ENCODE measurements around the gene SC5D.

Gene SC5D

GRCh38 chr11:121329781-121330395, 37.3 kb downstream of the SC5D start:
- DNase-seq: no peak

GRCh38 chr11:121330614-121331435, 38.3 kb downstream of the SC5D start:
- no peak for DNase-seq

- DNase-seq: no peak
Measured at GRCh38 chr11:121334973-121335710, 42.6 kb downstream of the SC5D start.

- DNase-seq: no peak
Measured at GRCh38 chr11:121336279-121336937, 43.8 kb downstream of the SC5D start.

GRCh38 chr11:121337078-121337477, 44.5 kb downstream of the SC5D start:
- peak; percentile 19 for DNase-seq

- DNase-seq: no peak
Measured at GRCh38 chr11:121337740-121338272, 45.2 kb downstream of the SC5D start.

- no peak for DNase-seq
Measured at GRCh38 chr11:121338536-121338935, 46.0 kb downstream of the SC5D start.

- no peak for DNase-seq
Measured at GRCh38 chr11:121340032-121340580, 47.5 kb downstream of the SC5D start.

- peak; percentile 32 for DNase-seq
Measured at GRCh38 chr11:121341609-121342008, 49.0 kb downstream of the SC5D start.

- DNase-seq: no peak
Measured at GRCh38 chr11:121344824-121345223, 52.3 kb downstream of the SC5D start.

- DNase-seq: no peak
Measured at GRCh38 chr11:121347094-121347493, 54.5 kb downstream of the SC5D start.

GRCh38 chr11:121347813-121348212, 55.2 kb downstream of the SC5D start:
- no peak for DNase-seq

GRCh38 chr11:121348220-121348875, 55.8 kb downstream of the SC5D start:
- no peak for DNase-seq

- DNase-seq: no peak
Measured at GRCh38 chr11:121349790-121350189, 57.2 kb downstream of the SC5D start.

- no peak for DNase-seq
Measured at GRCh38 chr11:121350314-121351082, 57.9 kb downstream of the SC5D start.

GRCh38 chr11:121351083-121351630, 58.6 kb downstream of the SC5D start:
- no peak for DNase-seq

GRCh38 chr11:121352251-121352891, 59.8 kb downstream of the SC5D start:
- DNase-seq: no peak

GRCh38 chr11:121354192-121354591, 61.6 kb downstream of the SC5D start:
- no peak for DNase-seq

GRCh38 chr11:121356357-121356756, 63.8 kb downstream of the SC5D start:
- DNase-seq: no peak

Data from activated CD4-positive, alpha-beta T cell treated with anti-CD3 and anti-CD28 coated beads, Interleukin-2, amount 50 U/mL, for 16 hours (primary cell).